Measurements from ENCODE around the gene LRRC56.

Gene LRRC56

GRCh38 chr11:506238-506994 lies 30.9 kb upstream of the LRRC56 start:
- Histone ChIP-seq H3K4me1 (ENCODE audit: control insufficient read depth in 1 of 2, insufficient read depth in 1 of 2, low read depth in 1 of 2, low read length in 1 of 2) (peaks cover 53 to 57% of the 10 kb centered on the region in 2 experiments), H3K27me3 (no peaks in the 10 kb centered on the region), H3K4me3 (ENCODE audit: low read depth in 1 of 2, low read length in 1 of 2) (peak overlapping the region; percentile 81 to 99), H3K27ac (peak overlapping the region; percentile 98), H3K9me3 (no peaks in the 10 kb centered on the region), H3K36me3 (peaks cover 2% of the 10 kb centered on the region)
- no peak for TF ChIP-seq CTCF (IDR thresholded peaks at IDR 0.05)

GRCh38 chr11:506995-507726 lies 30.2 kb upstream of the LRRC56 start, which contains the start of gene RNH1:
RNH1 (minus strand) TSS chr11:507242; CDS start chr11:502162, 5,080 bp downstream.
- Histone ChIP-seq H3K36me3 (no peaks in the 10 kb centered on the region), H3K27ac (peak within 1 kb of the TSS; percentile 98), H3K4me3 (ENCODE audit: low read depth in 1 of 2, low read length in 1 of 2) (peak within 1 kb of the TSS; percentile 81 to 99), H3K27me3 (no peaks in the 10 kb centered on the region), H3K4me1 (ENCODE audit: control insufficient read depth in 1 of 2, insufficient read depth in 1 of 2, low read depth in 1 of 2, low read length in 1 of 2) (peaks cover 50 to 53% of the 10 kb centered on the region in 2 experiments), H3K9me3 (no peaks in the 10 kb centered on the region)
- peak; percentile 34 for TF ChIP-seq CTCF (IDR thresholded peaks at IDR 0.05)

- H3K4me1 ChIP-seq (ENCODE audit: control insufficient read depth in 1 of 2, insufficient read depth in 1 of 2, low read depth in 1 of 2, low read length in 1 of 2) = peaks cover 42 to 46% of the 10 kb centered on the region in 2 experiments
- peak overlapping the region; percentile 98 for H3K27ac ChIP-seq
- no peaks in the 10 kb centered on the region for H3K36me3 ChIP-seq
- no peaks in the 10 kb centered on the region for H3K9me3 ChIP-seq
- peak overlapping the region; percentile 51 to 99 for H3K4me3 ChIP-seq (ENCODE audit: low read depth in 1 of 2, low read length in 1 of 2)
- H3K27me3 ChIP-seq = no peaks in the 10 kb centered on the region
- TF ChIP-seq CTCF (IDR thresholded peaks at IDR 0.05) = no peak
Observed at GRCh38 chr11:507727-508515, 29.4 kb upstream of the LRRC56 start.

GRCh38 chr11:508956-509355 lies 28.4 kb upstream of the LRRC56 start:
- no peak for TF ChIP-seq CTCF (IDR thresholded peaks at IDR 0.05)
- Histone ChIP-seq H3K36me3 (no peaks in the 10 kb centered on the region), H3K27me3 (no peaks in the 10 kb centered on the region)

More at GRCh38 chr11:508956-509355, 28.4 kb upstream of the LRRC56 start:
- peaks cover 32 to 35% of the 10 kb centered on the region in 2 experiments for H3K4me1 ChIP-seq (ENCODE audit: control insufficient read depth in 1 of 2, insufficient read depth in 1 of 2, low read depth in 1 of 2, low read length in 1 of 2)
- H3K27ac ChIP-seq = no peak overlapping the region
- H3K4me3 ChIP-seq (ENCODE audit: low read depth in 1 of 2, low read length in 1 of 2) = no peak overlapping the region
- H3K9me3 ChIP-seq = no peaks in the 10 kb centered on the region
